Measurements from ENCODE around the gene LCP1. TPM values are rescaled to one million over a fixed set of nuclear protein-coding genes. Genes with fewer than 3 reads are reported as not detected.

LCP1 gene
- total RNA-seq = 13.4 TPM

GRCh38 chr13:46181840-46182490 is at the start of gene LCP1:
LCP1 (minus strand) TSS chr13:46182177; CDS start chr13:46159662, 22,515 bp downstream.

DNA sequence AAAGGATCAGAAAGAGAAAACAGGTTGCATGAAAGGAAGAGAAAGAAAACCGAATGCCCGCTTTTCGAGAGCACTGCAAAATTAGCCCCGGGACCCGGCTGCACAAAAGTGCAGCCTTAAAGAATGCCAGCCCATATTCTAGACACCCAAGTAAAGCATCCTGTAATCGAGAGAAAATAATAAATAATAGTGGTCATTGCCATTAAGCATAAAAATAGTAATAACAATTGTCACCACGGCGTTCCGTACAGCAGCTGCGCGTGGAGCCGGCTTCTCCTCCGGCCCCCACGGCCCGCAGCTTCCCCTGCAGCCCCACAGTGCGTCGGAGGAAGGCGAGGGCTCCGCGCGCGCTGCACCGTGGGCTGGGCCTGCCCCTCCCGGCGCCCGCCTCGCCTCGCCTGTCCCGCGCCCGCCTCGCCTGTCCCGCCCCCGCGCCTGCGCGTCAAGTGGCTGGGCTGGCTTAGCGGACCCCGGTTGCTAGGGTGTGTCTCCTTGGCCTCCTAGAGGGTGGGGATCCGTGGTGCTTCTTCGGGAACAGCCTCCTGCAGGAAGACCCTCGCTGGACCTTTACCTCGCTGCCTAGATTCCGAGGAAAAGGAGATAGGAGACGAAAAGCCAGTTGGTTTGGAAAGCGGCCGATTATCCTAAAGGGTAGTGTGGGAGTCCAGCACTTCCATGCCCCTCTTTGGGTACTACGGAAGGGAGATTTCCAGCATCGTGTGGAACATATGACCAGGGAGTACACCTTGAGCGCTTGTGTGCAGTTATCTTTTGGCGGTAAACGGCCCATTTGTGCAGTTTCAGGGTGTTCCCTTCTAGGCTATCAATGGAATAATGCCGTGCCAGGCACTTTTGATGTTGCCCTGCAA is 29.7 kb upstream of the LCP1 start, which contains the start of gene LRRC63:
Gene LRRC63 (plus strand): TSS at position 446 of the 869 bp plus-strand sequence. CDS start 1,107 bp downstream, outside the sequence.

DNA sequence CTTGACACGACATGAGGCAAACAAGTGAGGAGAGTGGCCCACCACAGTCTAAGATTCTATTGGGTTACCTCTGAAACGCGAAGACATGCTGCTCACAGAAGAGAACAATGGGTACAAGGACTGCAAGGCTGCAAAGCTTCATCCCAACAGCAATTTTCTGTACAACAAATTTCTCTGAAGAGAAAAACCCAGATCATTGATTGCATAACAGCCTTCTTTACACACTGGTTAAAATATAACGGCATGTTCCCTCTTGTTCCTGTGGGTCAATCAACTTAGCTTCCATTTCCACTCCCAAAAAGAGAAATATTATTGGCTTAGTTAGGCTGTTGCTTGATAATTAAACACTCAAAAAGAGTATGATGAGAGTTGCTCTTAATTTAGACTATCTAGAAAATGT is 77.1 kb downstream of the LCP1 start, which contains the start of gene CPB2:
Gene CPB2 (minus strand): TSS at position 166 of the 400 bp plus-strand sequence. CDS start 24 bp downstream, at position 142.

Small RNAs within 50 kb of the gene (small RNA-seq; reads per million reads assigned to genes)
- gene RN7SL288P = not detected

Other genes starting within 250 kb of the LCP1 start
- gene ZC3H13, start 129.4 kb downstream of the LCP1 start, total RNA-seq = 44.1 TPM
- not detected for gene CPB2, start 77.1 kb downstream of the LCP1 start, total RNA-seq
- gene LRRC63, start 29.8 kb upstream of the LCP1 start, total RNA-seq = 1.8 TPM
- 5.8 TPM for gene RUBCNL, start 205.1 kb upstream of the LCP1 start, total RNA-seq